HUES6 (cell line): ENCODE measurements around the gene AADACL4.
"Not testable (repeated sequence)": the region's sequence is repeated elsewhere in the genome, so short reads cannot be mapped to it uniquely, and the experiment has no call there.

Experiments
- H3K27ac ChIP-seq: 2 replicates; pipeline ENCODE4 v1.7.0; 2013; ENCODE audit warnings: low read depth, mild to moderate bottlenecking, low read length, inconsistent platforms
- H3K27me3 ChIP-seq: 2 replicates; pipeline ENCODE4 v1.6.1; 2013; ENCODE audit warnings: low read length; ENCODE audit not compliant: control insufficient read depth, insufficient read depth
- H3K36me3 ChIP-seq: 2 replicates; pipeline ENCODE4 v1.6.1; 2013; ENCODE audit warnings: low read length; ENCODE audit not compliant: control insufficient read depth, insufficient read depth
- H3K4me1 ChIP-seq: 2 replicates; pipeline ENCODE4 v1.6.1; 2013; ENCODE audit warnings: low read length; ENCODE audit not compliant: control insufficient read depth, insufficient read depth
- H3K4me3 ChIP-seq: 2 replicates; pipeline ENCODE4 v1.5.1; 2013; ENCODE audit warnings: low read depth, low read length
- H3K9ac ChIP-seq: one replicate; pipeline ENCODE4 v1.6.1; 2013; ENCODE audit warnings: mild to moderate bottlenecking, low read length
- H3K9me3 ChIP-seq: 2 replicates; pipeline ENCODE4 v1.6.1; 2013; ENCODE audit warnings: low read depth, low read length; ENCODE audit not compliant: control insufficient read depth, insufficient read depth

AADACL4 gene

GRCh38 chr1:12645401-12645800, 1.5 kb downstream of the AADACL4 start:
- peaks cover 20% of the 10 kb centered on the region for H3K9me3 ChIP-seq
- not testable (repeated sequence) for H3K4me1 ChIP-seq, H3K36me3 ChIP-seq, H3K9ac ChIP-seq, H3K27ac ChIP-seq, H3K27me3 ChIP-seq, H3K4me3 ChIP-seq

- H3K36me3 ChIP-seq = no peaks in the 10 kb centered on the region
- H3K9ac ChIP-seq = no peak overlapping the region
- H3K27ac ChIP-seq = no peak overlapping the region
- no peaks in the 10 kb centered on the region for H3K4me1 ChIP-seq
- H3K27me3 ChIP-seq = no peaks in the 10 kb centered on the region; the same call in 1 of the 2 replicates
- no peaks in the 10 kb centered on the region for H3K9me3 ChIP-seq
- H3K4me3 ChIP-seq = no peak overlapping the region
These were observed 4.9 kb downstream of the AADACL4 start for GRCh38 chr1:12648741-12649140.

GRCh38 chr1:12649971-12650421, 6.1 kb downstream of the AADACL4 start:
- no peaks in the 10 kb centered on the region; the same call in 1 of the 2 replicates for H3K27me3 ChIP-seq
- H3K36me3 ChIP-seq = no peaks in the 10 kb centered on the region
- H3K4me1 ChIP-seq = no peaks in the 10 kb centered on the region
- H3K9ac ChIP-seq = no peak overlapping the region
- no peak overlapping the region for H3K27ac ChIP-seq
- H3K9me3 ChIP-seq = 0 out of 2 replicates have a peak, but pooled peaks cover 3% of the 10 kb centered on the region
- H3K4me3 ChIP-seq = no peak overlapping the region

- Histone ChIP-seq H3K27me3 (no peaks in the 10 kb centered on the region; the same call in 1 of the 2 replicates), H3K4me1 (no peaks in the 10 kb centered on the region), H3K4me3 (no peak overlapping the region), H3K27ac (no peak overlapping the region), H3K9ac (no peak overlapping the region), H3K9me3 (peaks cover 9% of the 10 kb centered on the region), H3K36me3 (no peaks in the 10 kb centered on the region)
These were observed 10.2 kb downstream of the AADACL4 start for GRCh38 chr1:12654004-12654567.

GRCh38 chr1:12654657-12655056, 10.8 kb downstream of the AADACL4 start:
- peaks cover 9% of the 10 kb centered on the region for H3K9me3 ChIP-seq
- no peaks in the 10 kb centered on the region for H3K36me3 ChIP-seq
- H3K4me3 ChIP-seq = no peak overlapping the region
- no peak overlapping the region for H3K27ac ChIP-seq
- H3K9ac ChIP-seq = no peak overlapping the region
- no peaks in the 10 kb centered on the region for H3K27me3 ChIP-seq
- no peaks in the 10 kb centered on the region for H3K4me1 ChIP-seq

GRCh38 chr1:12656575-12656974, 12.7 kb downstream of the AADACL4 start:
- Histone ChIP-seq H3K4me1 (no peaks in the 10 kb centered on the region), H3K27me3 (no peaks in the 10 kb centered on the region), H3K36me3 (no peaks in the 10 kb centered on the region), H3K27ac (no peak overlapping the region), H3K9me3 (peaks cover 9% of the 10 kb centered on the region), H3K9ac (no peak overlapping the region), H3K4me3 (no peak overlapping the region)

GRCh38 chr1:12657060-12657884, 13.4 kb downstream of the AADACL4 start:
- Histone ChIP-seq H3K9me3 (peaks cover 9% of the 10 kb centered on the region), H3K4me3 (no peak overlapping the region), H3K4me1 (no peaks in the 10 kb centered on the region), H3K27me3 (no peaks in the 10 kb centered on the region), H3K27ac (no peak overlapping the region), H3K9ac (no peak overlapping the region), H3K36me3 (no peaks in the 10 kb centered on the region)

GRCh38 chr1:12657885-12658512, 14.1 kb downstream of the AADACL4 start:
- not testable (repeated sequence) for H3K36me3 ChIP-seq, H3K4me1 ChIP-seq, H3K9ac ChIP-seq, H3K27ac ChIP-seq, H3K27me3 ChIP-seq, H3K9me3 ChIP-seq, H3K4me3 ChIP-seq

GRCh38 chr1:12658531-12659453, 14.9 kb downstream of the AADACL4 start:
- H3K27me3 ChIP-seq = no peaks in the 10 kb centered on the region
- H3K36me3 ChIP-seq = no peaks in the 10 kb centered on the region
- H3K4me3 ChIP-seq = no peak overlapping the region
- H3K9ac ChIP-seq = no peak overlapping the region
- H3K4me1 ChIP-seq = no peaks in the 10 kb centered on the region
- H3K9me3 ChIP-seq = peaks cover 14% of the 10 kb centered on the region
- no peak overlapping the region for H3K27ac ChIP-seq

- no peak overlapping the region for H3K9ac ChIP-seq
- no peaks in the 10 kb centered on the region for H3K36me3 ChIP-seq
- H3K4me1 ChIP-seq = no peaks in the 10 kb centered on the region
- H3K27ac ChIP-seq = no peak overlapping the region
- no peak overlapping the region for H3K4me3 ChIP-seq
- no peaks in the 10 kb centered on the region for H3K27me3 ChIP-seq
- peaks cover 5% of the 10 kb centered on the region for H3K9me3 ChIP-seq
These were observed 17.8 kb downstream of the AADACL4 start for GRCh38 chr1:12661606-12662219.
